Mucosa of descending colon (tissue), 3 donors: ENCODE data around the gene TMEM200A. TPM values are rescaled to one million over a fixed set of nuclear protein-coding genes. Genes with fewer than 3 reads are reported as not detected.

Source experiments
- ATAC-seq: fragments of 200-7000 bp; cut with Tn5 transposase; one replicate; pipeline ENCODE4 v1.9.1; 2020; ENCODE audit warnings: mild to moderate bottlenecking, moderate library complexity
- DNase-seq, 3 donors: peaks; one replicate each; pipeline ENCODE4 v3.0.0-alpha.2; 2020
- H3K36me3 ChIP-seq: fragments of 200-600 bp; one replicate; pipeline ENCODE4 v1.8.0; 2021; ENCODE audit warnings: low read depth, mild to moderate bottlenecking
- H3K4me1 ChIP-seq: fragments of 200-600 bp; one replicate; pipeline ENCODE4 v1.8.0; 2021; ENCODE audit warnings: low read depth, mild to moderate bottlenecking
- H3K4me3 ChIP-seq: fragments of 200-600 bp; one replicate; pipeline ENCODE4 v1.8.0; 2021; ENCODE audit warnings: mild to moderate bottlenecking
- H3K9me3 ChIP-seq: fragments of 200-600 bp; one replicate; pipeline ENCODE4 v1.8.0; 2021; ENCODE audit warnings: mild to moderate bottlenecking
- intact Hi-C, 2 donors: fragments of 100-400 bp; cut with DNase I in 1 of 2; cut with micrococcal nuclease in 1 of 2; formaldehyde crosslinking; loops; one replicate each; pipeline versions ENCODE4 v1.11.0 to v1.11.1; 2022; cut with DNase I, micrococcal nuclease
- total RNA-seq, 3 donors: library from RNA; stranded (reverse); fragmentation: NEBNext Ultra II Directional in 2 of 3; extraction: Animal tissue kit (Norgen Biotek cat#: 25700) in 2 of 3; gene quantifications; one replicate each; pipeline versions ENCODE4 v1.2.1 to v1.2.4, GENCODE V29; 2021 to 2023
- TF ChIP-seq, protein P1 (sequence below): fragments of 200-600 bp; IDR thresholded peaks from one replicate; pipeline ENCODE4 v1.8.0; 2022; ENCODE audit warnings: antibody characterized with exemption, mild to moderate bottlenecking
- donor health status: DM: no; HTN: no; CAD: no; lungs with moderate emphysema.
- donor health status: DM: no; HTN: no; CAD: no.
- donor health status: DM: no; HTN: yes; CAD: no.

Gene TMEM200A
- total RNA-seq, 3 donors from 2014 or later = 8.1 to 60.4 (median 8.6) TPM

DNA sequence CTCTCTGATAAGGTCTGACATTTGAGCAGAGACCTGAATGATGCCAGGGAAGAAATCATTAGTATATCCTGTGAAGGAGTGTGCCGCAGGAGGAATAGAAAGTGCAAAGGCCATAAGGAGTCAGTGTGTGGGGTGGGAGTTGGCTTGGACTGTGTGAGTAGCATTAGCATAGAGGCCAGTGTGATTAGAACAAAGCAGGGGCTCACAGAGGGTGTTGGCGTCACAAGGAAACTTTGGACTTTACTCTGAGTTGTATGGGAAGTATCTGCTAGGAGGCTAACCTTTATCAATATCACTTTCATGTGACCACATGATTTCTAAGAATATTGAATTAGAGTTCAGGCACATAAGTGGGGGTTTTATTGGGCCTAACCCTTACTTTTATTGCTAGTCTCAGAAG, 12.1 kb downstream of the TMEM200A start:
- Histone ChIP-seq H3K4me1 (peaks cover 21% of the 10 kb centered on the region), H3K9me3 (no peaks in the 10 kb centered on the region), H3K4me3 (no peak overlapping the region), H3K36me3 (no peaks in the 10 kb centered on the region)
- TF ChIP-seq, protein P1, sequence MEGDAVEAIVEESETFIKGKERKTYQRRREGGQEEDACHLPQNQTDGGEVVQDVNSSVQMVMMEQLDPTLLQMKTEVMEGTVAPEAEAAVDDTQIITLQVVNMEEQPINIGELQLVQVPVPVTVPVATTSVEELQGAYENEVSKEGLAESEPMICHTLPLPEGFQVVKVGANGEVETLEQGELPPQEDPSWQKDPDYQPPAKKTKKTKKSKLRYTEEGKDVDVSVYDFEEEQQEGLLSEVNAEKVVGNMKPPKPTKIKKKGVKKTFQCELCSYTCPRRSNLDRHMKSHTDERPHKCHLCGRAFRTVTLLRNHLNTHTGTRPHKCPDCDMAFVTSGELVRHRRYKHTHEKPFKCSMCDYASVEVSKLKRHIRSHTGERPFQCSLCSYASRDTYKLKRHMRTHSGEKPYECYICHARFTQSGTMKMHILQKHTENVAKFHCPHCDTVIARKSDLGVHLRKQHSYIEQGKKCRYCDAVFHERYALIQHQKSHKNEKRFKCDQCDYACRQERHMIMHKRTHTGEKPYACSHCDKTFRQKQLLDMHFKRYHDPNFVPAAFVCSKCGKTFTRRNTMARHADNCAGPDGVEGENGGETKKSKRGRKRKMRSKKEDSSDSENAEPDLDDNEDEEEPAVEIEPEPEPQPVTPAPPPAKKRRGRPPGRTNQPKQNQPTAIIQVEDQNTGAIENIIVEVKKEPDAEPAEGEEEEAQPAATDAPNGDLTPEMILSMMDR = no peak
- peak in 2 of 3 donors; percentile 39 to 72 for DNase-seq
- intact Hi-C loops = no loop called here
- ATAC-seq = peak; percentile 96

DNA sequence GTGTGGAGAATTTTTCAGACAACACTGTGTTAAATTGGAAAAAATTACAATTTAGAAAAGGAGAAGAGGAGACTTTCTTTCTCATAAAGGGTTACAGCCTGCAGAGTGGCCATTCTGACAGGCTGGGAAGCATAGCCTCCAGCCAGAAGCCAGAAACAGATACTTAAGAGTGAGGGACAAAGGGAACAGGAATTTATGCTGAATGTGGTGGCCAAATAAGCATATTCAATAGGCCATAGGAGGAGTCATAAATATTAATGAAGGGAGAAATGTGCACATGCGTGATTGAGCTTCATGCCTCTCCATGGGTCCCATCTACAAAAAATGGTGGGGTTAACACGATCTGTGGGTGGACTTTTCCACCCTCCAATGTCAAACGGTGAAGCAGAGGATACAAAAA, 13.4 kb downstream of the TMEM200A start:
- H3K36me3 ChIP-seq = no peaks in the 10 kb centered on the region
- ATAC-seq = no peak
- TF ChIP-seq, protein P1 = no peak
- intact Hi-C loops = no loop called here
- no peak for DNase-seq
- no peaks in the 10 kb centered on the region for H3K9me3 ChIP-seq
- H3K4me3 ChIP-seq = no peak overlapping the region
- peaks cover 21% of the 10 kb centered on the region for H3K4me1 ChIP-seq

DNA sequence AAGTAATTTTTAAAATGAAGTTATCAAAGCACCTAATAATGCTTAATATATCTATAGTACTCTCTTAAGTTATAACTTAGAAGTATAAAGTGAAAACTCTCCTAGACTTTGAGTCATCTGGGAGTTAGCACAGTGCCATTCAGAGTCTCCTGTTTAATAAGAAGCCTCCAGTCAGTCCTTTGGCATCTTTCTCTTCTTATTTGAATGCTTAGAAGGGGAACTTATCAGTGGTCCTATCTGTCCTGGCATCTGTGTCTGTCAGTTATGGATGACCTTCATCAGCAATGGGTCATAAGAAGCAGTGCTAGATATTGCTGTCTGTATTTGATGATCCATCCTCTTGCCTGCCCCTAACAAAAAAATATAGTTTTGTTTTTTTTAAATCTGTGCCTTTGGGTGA, 15.2 kb downstream of the TMEM200A start:
- intact Hi-C loops = no loop called here
- peaks cover 21% of the 10 kb centered on the region for H3K4me1 ChIP-seq
- no peak overlapping the region for H3K4me3 ChIP-seq
- no peak for ATAC-seq
- DNase-seq = no peak
- TF ChIP-seq, protein P1 = no peak
- H3K36me3 ChIP-seq = no peaks in the 10 kb centered on the region
- H3K9me3 ChIP-seq = no peaks in the 10 kb centered on the region

DNA sequence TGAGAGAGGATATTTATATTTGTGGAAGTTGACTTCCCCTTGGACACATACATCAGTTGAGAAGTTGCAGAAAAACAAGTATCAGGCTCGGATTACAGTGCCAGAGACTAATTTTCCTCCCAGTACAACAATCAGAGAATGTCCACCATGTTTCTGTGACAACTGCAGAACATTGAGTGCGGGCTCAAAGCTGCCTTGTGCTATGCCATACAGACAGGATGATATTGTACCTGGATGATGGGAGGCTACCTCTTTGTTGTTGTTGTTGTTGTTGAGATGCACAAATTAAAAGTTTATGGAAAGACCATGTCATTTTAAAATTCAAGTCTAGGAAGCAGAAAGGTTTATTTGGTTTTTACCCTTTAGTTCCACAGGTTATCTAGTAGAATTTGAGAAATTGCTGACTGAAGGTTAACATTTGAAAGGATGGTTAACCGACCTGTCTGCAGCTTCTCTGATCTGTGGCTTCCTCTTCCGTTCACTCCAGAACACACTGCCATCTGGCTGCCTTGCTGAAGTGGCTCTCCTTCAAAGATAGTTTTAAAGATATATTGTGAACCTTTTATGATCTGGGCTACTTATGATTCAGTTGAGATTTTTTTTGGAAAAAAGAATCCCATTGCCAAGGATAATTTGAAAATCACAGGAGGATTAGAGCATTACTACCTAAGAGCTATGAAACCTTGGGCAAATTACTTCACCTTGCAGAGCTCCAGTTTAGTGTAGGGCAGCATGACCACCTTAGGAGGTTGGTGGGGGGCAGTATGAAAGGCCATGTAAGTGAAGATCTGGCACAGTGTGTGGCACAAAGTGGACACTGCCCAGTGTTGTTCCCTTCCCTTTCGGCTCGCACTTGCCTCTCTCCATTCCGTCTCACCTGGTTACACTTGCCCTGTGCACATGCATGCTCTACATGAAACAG, 15.9 kb downstream of the TMEM200A start:
- H3K4me1 ChIP-seq = peaks cover 21% of the 10 kb centered on the region
- DNase-seq = peak in 1 of 3 donors; percentile 40
- no peak overlapping the region for H3K4me3 ChIP-seq
- TF ChIP-seq, protein P1 = no peak
- intact Hi-C loops = no loop called here
- H3K9me3 ChIP-seq = no peaks in the 10 kb centered on the region
- ATAC-seq = peak; percentile 22
- H3K36me3 ChIP-seq = no peaks in the 10 kb centered on the region

DNA sequence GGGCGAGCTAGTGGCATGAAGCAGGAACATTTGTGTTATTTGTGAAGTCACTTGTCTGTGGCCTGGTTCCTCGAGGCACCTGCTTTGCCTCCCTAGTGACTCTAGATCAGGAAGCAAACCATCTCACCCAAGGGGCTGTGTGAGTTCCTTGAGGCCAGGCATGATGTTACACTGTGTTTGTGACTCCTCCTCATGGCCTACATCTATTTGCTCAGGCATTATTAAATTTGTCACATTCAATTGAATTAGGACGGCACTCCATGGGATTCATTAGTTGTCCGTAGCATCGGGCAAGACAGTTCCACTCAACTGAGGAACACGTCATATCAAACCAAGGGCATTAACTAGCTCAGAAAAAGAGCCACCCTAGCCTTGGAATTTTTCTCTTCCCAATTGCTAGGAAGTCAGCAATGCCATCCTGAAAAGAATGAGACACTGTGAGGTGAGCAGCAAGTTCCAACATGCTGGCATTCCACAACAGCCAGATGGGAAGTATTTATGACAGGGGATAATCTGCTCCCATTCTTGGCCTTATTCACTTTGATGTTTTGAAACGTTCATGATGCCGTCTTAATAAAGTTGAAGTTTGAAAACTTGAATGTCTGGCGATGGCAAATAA, 17.2 kb downstream of the TMEM200A start:
- no peaks in the 10 kb centered on the region for H3K9me3 ChIP-seq
- no peak for DNase-seq
- TF ChIP-seq, protein P1 = no peak
- no peak for ATAC-seq
- H3K4me1 ChIP-seq = peaks cover 9% of the 10 kb centered on the region
- H3K4me3 ChIP-seq = no peak overlapping the region
- intact Hi-C loops = no loop called here
- H3K36me3 ChIP-seq = no peaks in the 10 kb centered on the region
